Activated CD4-positive, alpha-beta T cell treated with anti-CD3 and anti-CD28 coated beads for 48 hours (primary cell): Measurements from ENCODE around the gene GREB1L.
"Not testable (repeated sequence)": the region's sequence is repeated elsewhere in the genome, so short reads cannot be mapped to it uniquely, and the experiment has no call there.

Experiments
- DNase-seq: peaks from one replicate; pipeline ENCODE4 v3.0.0-alpha.2; 2020

The GREB1L gene

DNA sequence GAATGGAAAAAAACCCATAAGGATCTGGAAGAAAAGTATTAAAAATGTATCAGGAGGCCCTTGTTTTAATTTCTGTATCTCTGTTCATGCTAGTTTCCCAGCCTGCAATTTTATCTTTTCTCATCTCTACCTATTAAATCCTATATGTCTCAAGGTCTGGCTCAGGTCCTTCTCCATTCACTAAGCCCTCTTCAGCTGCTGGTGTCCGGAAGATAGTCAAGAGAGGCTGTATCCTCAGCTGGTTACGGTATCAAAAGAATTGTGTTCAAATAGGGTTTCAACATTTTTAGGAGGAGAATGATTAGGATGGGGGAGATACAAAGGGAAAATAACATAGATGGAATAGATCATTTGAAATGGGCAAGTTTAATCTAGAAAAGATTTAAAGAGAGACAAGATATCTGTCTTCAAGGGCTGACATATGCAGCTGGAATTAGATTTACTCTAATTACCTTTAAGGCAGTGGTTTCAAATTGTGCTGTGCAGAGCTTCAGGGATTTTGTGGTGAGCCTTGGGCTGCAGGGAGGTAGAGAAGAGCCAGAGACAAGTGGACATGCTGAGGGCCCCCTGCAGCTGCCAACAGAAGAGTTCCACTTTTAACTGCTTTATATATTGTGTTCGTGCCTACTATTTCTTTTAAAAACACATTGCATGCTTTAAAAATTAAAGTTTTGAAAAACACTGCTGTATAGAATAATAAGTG lies 24.1 kb downstream of the GREB1L start:
- no peak for DNase-seq

GRCh38 chr18:21267400-21267799 lies 25.4 kb downstream of the GREB1L start:
- no peak for DNase-seq

- no peak for DNase-seq
Measured at GRCh38 chr18:21269349-21269748, 27.3 kb downstream of the GREB1L start.

GRCh38 chr18:21270453-21270852 lies 28.4 kb downstream of the GREB1L start:
- DNase-seq, result no peak

- no peak for DNase-seq
Measured at GRCh38 chr18:21272016-21272579, 30.1 kb downstream of the GREB1L start.

- DNase-seq, result no peak
Measured at GRCh38 chr18:21273568-21273967, 31.5 kb downstream of the GREB1L start.

GRCh38 chr18:21275645-21276044 lies 33.6 kb downstream of the GREB1L start:
- DNase-seq, result no peak

- DNase-seq, result no peak
Measured at GRCh38 chr18:21277578-21277977, 35.5 kb downstream of the GREB1L start.

GRCh38 chr18:21278218-21278617 lies 36.2 kb downstream of the GREB1L start:
- DNase-seq, result not testable (repeated sequence)

- DNase-seq, result no peak
Measured at GRCh38 chr18:21281603-21282002, 39.6 kb downstream of the GREB1L start.

DNA sequence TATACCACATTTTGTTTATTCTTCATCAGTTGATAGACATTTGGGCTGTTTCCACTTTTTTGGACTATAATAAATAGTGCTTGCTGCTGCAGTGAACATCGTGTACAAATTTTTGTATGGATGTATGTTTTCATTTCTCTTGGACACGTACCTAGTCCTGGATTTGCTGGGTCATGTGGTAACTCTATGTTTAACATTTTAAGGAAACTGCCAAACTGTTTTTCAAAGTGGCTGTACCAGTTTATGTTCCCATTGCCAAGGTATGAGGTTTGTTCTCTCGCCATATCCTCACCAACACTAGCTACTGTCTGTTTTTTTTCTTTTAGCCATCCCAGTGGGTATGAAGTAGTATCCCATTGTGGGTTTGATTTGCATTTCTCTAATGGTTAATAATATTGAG lies 42.5 kb downstream of the GREB1L start:
- no peak for DNase-seq

DNA sequence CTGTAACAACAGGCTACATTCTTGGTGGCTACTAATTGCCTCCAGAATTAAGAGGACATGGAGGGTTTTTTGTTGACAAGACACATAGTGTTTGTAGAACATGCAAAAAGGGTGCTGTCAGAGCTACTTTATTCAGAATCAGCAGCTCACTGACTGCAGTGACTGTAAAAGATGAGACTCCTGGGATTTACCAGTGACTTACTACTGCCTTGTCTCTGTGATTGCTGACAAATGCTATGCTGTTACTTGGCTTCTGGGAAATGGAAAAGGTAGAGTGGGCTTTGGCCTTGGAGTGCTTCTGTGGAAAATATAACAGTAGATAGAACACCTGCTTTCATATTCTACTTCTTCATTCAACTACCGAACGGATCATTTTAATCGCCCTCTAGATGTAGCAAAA lies 47.8 kb downstream of the GREB1L start:
- DNase-seq, result no peak

- DNase-seq, result no peak
Measured at GRCh38 chr18:21291106-21291505, 49.1 kb downstream of the GREB1L start.

DNA sequence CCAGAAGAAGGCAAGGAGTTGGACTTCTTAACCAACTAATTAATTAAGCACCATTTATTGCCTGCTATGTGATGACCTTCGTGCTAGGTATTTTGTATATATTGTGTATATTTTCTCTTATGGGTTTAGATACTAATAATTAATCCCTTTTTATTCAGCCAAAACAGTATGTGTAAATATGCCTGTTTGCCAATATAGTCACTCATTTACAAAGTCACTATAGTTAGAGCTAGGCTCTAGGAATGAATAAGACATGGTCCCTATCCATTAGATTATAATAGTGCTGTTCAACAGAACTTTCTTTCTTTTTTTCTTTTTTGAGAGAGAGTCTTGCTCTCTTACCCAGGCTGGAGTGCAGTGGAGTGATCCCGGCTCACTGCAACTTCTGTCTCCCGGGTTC lies 51.4 kb downstream of the GREB1L start:
- DNase-seq, result no peak

DNA sequence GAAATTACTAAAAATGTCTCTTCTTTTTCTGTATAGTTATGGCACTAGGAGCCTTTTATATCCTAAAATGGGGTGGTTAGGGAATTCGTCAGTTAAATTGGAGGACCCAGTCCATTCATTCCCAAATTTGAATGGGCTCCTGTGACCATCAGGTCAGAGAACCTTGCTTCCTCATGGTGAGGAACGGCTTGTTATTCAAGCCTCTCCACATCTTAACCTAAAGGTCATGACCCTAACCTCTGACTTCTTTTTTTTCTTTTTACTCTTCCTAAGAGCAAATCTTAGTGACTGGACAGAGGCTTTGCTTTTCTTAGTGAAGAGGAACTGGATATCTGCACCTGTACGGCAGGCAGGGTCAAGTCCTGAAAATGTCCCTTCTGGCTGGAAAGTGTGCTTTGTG lies 53.1 kb downstream of the GREB1L start:
- no peak for DNase-seq

- DNase-seq, result no peak
Measured at GRCh38 chr18:21296045-21296444, 54.0 kb downstream of the GREB1L start.

GRCh38 chr18:21298351-21298750 lies 56.3 kb downstream of the GREB1L start:
- DNase-seq, result no peak

DNA sequence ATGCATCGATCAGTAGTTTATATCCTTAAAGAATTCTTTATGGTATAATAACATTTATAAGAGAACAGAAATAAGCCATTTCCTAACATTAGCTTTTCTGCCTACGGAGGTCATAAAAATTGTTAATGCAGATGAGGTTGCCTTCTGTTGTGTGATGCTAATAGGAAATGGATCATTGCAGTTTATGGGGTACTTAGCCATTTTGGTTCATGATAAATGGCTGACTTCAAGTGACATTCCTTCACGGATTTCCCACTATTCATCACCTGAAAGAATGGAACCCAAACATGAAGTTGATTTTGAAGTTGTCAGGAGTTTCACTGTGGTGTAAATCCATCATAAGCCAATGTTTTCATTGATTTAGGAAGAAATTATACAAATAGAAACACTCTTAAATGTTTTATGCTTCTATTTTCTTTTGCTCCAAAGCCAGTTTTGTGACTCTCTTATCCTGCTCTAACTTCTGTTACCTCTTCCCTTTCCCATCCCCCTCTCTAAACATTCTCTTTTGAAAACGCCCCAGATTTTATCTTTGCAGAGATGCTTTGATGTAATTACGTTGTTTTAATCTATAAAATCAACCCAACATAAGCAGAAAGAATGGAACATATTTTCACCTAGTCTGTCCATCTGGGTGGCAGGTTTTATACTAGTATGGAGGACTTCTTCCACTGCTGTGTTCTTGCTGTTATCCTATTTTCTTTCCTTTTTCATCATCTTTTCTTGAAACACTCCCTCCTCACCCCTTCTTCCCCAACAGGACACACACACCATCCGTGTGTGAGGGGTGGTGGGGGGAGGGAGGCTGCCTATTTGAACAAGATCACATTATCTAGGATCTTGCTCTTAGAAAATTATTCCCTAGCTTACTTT lies 58.2 kb downstream of the GREB1L start:
- no peak for DNase-seq

- no peak for DNase-seq
Measured at GRCh38 chr18:21300908-21301200, 58.8 kb downstream of the GREB1L start.

GRCh38 chr18:21303445-21303844 lies 61.4 kb downstream of the GREB1L start:
- DNase-seq, result no peak

- DNase-seq, result no peak
Measured at GRCh38 chr18:21303895-21304294, 61.9 kb downstream of the GREB1L start.

DNA sequence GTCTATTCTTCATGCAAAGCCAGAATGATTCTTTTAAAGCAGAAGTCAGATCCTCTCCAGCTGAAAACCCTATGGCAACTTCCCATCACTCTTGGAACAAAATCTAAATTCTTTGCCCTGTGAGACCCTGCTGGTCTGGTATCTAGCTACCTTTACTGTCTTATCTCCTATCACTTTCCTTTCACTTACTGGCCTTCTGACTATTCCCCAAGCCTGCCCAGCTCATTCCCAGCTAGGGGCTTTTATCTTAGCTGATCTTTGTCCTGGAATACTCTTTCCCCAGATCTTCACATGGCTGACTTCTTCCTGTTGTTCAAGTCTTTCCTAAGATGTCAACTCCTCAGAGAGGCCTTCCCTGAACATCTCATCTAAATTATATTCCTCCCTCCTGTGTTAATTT lies 63.6 kb downstream of the GREB1L start:
- DNase-seq, result no peak

DNA sequence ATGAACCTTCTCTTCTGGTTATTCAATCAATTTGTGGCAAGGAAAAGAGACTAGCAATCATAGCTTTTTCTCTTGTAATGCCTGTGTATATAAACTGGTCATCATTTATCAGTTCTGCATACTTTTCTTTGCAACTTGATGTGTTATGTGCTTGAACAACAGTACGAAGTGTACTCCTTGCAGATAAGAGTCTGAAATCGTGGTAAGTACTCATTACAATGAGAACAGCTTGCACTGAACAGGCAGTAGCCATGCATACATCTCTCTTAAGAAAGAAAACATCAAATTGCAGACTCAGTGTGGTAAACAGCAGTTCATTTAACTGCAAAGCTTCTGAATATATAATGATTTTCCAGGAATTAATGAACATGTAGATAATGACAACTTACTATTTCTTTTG lies 64.3 kb downstream of the GREB1L start:
- DNase-seq, result no peak

- no peak for DNase-seq
Measured at GRCh38 chr18:21307578-21307977, 65.5 kb downstream of the GREB1L start.
